ENCODE results near the gene ZMAT5.

The ZMAT5 gene

DNA sequence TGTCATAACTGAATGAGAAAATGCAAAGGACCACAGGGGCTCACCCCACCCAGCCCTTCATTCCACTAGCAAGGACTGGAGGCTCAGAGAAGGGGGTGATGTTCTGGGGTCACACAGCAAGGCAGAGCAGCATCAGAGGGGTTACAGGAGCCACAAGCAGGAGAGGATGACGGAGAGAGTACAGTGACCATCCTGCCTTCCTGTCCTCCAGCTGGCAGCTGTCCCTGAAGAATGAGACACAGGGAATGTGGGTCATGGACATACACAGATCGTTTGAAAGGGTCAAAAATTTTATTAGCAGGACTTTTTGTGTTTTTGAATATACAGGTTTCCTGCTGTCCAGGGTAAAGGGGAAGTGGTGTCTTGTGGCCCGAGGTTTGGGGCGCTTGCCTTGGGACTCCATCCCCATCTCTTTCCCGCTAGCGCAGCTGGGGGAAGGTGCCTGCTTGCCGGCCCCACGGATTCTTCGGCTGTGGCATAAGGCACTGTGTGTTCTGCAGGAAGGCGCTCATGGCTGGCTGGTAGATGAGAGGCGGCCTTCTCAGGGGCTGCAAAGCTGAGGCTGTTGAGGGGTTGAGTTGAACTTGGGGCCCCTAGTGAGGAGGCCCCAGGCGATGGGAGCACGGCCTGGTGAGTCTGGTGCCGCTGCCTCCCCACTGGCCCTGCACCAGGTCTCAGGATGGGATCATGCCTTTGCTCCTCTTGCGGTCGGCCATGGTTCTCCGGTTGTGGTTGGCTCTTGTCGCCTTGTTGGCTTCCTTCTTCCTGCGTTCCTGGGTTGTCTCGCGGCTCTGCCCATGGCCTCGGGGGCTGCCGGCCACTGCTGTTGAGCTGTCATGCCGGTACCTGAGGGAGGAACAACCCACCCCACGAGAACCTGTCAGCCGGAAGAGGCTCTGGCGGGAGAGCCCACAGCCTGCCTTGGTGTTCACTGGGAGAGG is 21.8 kb upstream of the ZMAT5 start:
- no peak overlapping the region for H3K4me2 ChIP-seq (ENCODE audit: low read depth, low read length)
- no peak overlapping the region for H3K9ac ChIP-seq (ENCODE audit: low read length)
- H3F3A ChIP-seq (ENCODE audit: insufficient read depth, low read length), result no peaks in the 10 kb centered on the region
- H3K9me3 ChIP-seq (replicated peaks; ENCODE audit: insufficient read depth, low read length), result no peaks in the 10 kb centered on the region
- no peak overlapping the region for H3K27ac ChIP-seq (ENCODE audit: low read length)
- TF ChIP-seq EZH2phosphoT487 (IDR thresholded peaks at IDR 0.05; ENCODE audit: low read length) (no peak), EZH2 (optimal IDR thresholded peaks at IDR 0.05; ENCODE audit: low read depth, low read length) (no peak)
- TF ChIP-seq, protein P1, sequence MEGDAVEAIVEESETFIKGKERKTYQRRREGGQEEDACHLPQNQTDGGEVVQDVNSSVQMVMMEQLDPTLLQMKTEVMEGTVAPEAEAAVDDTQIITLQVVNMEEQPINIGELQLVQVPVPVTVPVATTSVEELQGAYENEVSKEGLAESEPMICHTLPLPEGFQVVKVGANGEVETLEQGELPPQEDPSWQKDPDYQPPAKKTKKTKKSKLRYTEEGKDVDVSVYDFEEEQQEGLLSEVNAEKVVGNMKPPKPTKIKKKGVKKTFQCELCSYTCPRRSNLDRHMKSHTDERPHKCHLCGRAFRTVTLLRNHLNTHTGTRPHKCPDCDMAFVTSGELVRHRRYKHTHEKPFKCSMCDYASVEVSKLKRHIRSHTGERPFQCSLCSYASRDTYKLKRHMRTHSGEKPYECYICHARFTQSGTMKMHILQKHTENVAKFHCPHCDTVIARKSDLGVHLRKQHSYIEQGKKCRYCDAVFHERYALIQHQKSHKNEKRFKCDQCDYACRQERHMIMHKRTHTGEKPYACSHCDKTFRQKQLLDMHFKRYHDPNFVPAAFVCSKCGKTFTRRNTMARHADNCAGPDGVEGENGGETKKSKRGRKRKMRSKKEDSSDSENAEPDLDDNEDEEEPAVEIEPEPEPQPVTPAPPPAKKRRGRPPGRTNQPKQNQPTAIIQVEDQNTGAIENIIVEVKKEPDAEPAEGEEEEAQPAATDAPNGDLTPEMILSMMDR (IDR thresholded peaks at IDR 0.05; ENCODE audit: low read length), result no peak
- H3K27me3 ChIP-seq (replicated peaks; ENCODE audit: insufficient read depth, low read length), result no peaks in the 10 kb centered on the region
- H2AFZ ChIP-seq (ENCODE audit: low read length), result no peak overlapping the region
- peaks cover 3% of the 10 kb centered on the region; the same call in 1 of the 2 replicates for H3K36me3 ChIP-seq (replicated peaks; ENCODE audit: insufficient read depth, low read length)
- H3K9me2 ChIP-seq (replicated peaks; ENCODE audit: insufficient read depth, low read length), result no peaks in the 10 kb centered on the region
- no peaks in the 10 kb centered on the region for H3K4me1 ChIP-seq (ENCODE audit: low read length)
- no peak for DNase-seq
- no peaks in the 10 kb centered on the region for H4K20me1 ChIP-seq (ENCODE audit: insufficient read depth, low read length)
- no peaks in the 10 kb centered on the region for H3K79me2 ChIP-seq (ENCODE audit: low read length)
- no peak overlapping the region for H3K4me3 ChIP-seq (ENCODE audit: low read length)

DNA sequence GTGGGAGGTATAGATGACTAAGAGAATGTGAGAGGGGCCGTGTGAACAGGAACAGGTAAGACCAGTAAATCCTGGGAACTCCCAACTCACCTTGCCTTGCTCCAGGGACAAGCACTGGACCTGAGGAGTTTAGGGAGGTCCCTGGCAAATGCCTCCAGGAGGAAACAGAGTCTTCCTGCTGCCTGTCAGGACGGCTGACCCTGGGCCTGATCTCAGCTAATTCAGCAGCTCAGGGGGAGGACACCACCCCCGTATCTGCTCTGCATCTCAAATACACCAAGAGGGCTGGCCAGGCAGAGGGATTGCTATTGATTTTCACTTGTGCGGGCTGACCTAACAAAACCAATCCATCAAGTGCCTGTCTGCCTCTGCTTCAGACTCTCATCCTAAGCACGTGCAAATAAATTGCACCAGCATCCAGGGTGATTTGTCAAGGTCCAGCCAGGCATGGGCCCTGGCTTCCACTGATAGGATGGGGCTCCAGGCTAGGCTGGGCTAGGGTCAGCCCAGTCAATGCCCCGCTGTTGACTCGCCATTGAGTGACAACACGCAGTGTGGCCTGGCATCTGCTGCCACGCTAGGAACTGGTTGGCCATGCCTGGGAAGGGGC is 20.7 kb upstream of the ZMAT5 start:
- H3K4me1 ChIP-seq (ENCODE audit: low read length), result no peaks in the 10 kb centered on the region
- H3K79me2 ChIP-seq (ENCODE audit: low read length), result no peaks in the 10 kb centered on the region
- H3K4me3 ChIP-seq (ENCODE audit: low read length), result no peak overlapping the region
- H3K27me3 ChIP-seq (replicated peaks; ENCODE audit: insufficient read depth, low read length), result no peaks in the 10 kb centered on the region
- H3K9ac ChIP-seq (ENCODE audit: low read length), result no peak overlapping the region
- no peaks in the 10 kb centered on the region for H3F3A ChIP-seq (ENCODE audit: insufficient read depth, low read length)
- H3K27ac ChIP-seq (ENCODE audit: low read length), result no peak overlapping the region
- no peak overlapping the region for H3K4me2 ChIP-seq (ENCODE audit: low read depth, low read length)
- H2AFZ ChIP-seq (ENCODE audit: low read length), result no peak overlapping the region
- no peaks in the 10 kb centered on the region for H4K20me1 ChIP-seq (ENCODE audit: insufficient read depth, low read length)
- DNase-seq, result no peak
- no peaks in the 10 kb centered on the region for H3K9me3 ChIP-seq (replicated peaks; ENCODE audit: insufficient read depth, low read length)
- 0 out of 2 replicates have a peak, but pooled peaks cover 3% of the 10 kb centered on the region for H3K36me3 ChIP-seq (replicated peaks; ENCODE audit: insufficient read depth, low read length)
- H3K9me2 ChIP-seq (replicated peaks; ENCODE audit: insufficient read depth, low read length), result no peaks in the 10 kb centered on the region
- TF ChIP-seq, protein P1 (IDR thresholded peaks at IDR 0.05; ENCODE audit: low read length), result no peak
- TF ChIP-seq EZH2 (optimal IDR thresholded peaks at IDR 0.05; ENCODE audit: low read depth, low read length) (no peak), EZH2phosphoT487 (IDR thresholded peaks at IDR 0.05; ENCODE audit: low read length) (no peak)

GRCh38 chr22:29786031-29786430 is 19.2 kb upstream of the ZMAT5 start:
- H3K27me3 ChIP-seq (replicated peaks; ENCODE audit: insufficient read depth, low read length), result no peaks in the 10 kb centered on the region
- H3K79me2 ChIP-seq (ENCODE audit: low read length), result no peaks in the 10 kb centered on the region
- no peak for DNase-seq
- no peaks in the 10 kb centered on the region for H3K9me2 ChIP-seq (replicated peaks; ENCODE audit: insufficient read depth, low read length)
- no peaks in the 10 kb centered on the region for H3K9me3 ChIP-seq (replicated peaks; ENCODE audit: insufficient read depth, low read length)
- H3K27ac ChIP-seq (ENCODE audit: low read length), result no peak overlapping the region
- no peaks in the 10 kb centered on the region for H3K4me1 ChIP-seq (ENCODE audit: low read length)
- TF ChIP-seq EZH2phosphoT487 (IDR thresholded peaks at IDR 0.05; ENCODE audit: low read length) (no peak), EZH2 (optimal IDR thresholded peaks at IDR 0.05; ENCODE audit: low read depth, low read length) (no peak)
- TF ChIP-seq, protein P1 (IDR thresholded peaks at IDR 0.05; ENCODE audit: low read length), result no peak
- no peak overlapping the region for H3K4me3 ChIP-seq (ENCODE audit: low read length)
- H3K9ac ChIP-seq (ENCODE audit: low read length), result no peak overlapping the region
- no peaks in the 10 kb centered on the region for H4K20me1 ChIP-seq (ENCODE audit: insufficient read depth, low read length)
- no peak overlapping the region for H3K4me2 ChIP-seq (ENCODE audit: low read depth, low read length)
- 0 out of 2 replicates have a peak, but pooled peaks cover 3% of the 10 kb centered on the region for H3K36me3 ChIP-seq (replicated peaks; ENCODE audit: insufficient read depth, low read length)
- H3F3A ChIP-seq (ENCODE audit: insufficient read depth, low read length), result no peaks in the 10 kb centered on the region
- no peak overlapping the region for H2AFZ ChIP-seq (ENCODE audit: low read length)

Measured in MM.1S (cell line).